Endothelial cell of umbilical vein (primary cell): ENCODE measurements around the gene DPEP3. TPM values are rescaled to one million over a fixed set of nuclear protein-coding genes. Genes with fewer than 3 reads are reported as not detected.

ENCODE experiments used
- BruUV-seq: library from RNA; stranded (reverse); fragments of 400-500 nt; replicated peaks from 2 replicates; lab custom pipeline; 2021; lab: Mats Ljungman, UMichigan
- CTCF ChIA-PET: fragments of 300-600, 350-600 bp; sonication (Branson Sonifier 250); formaldehyde crosslinking; loops from one replicate; lab custom pipeline; 2021; ENCODE audit warnings: antibody characterized with exemption, inconsistent platforms; lab: Charles Lee
- POLR2A ChIA-PET: fragments of 300-600, 350-600 bp; sonication (Branson Sonifier 250); formaldehyde crosslinking; loops from one replicate; lab custom pipeline; 2021; ENCODE audit warnings: antibody characterized with exemption, inconsistent platforms; lab: Charles Lee
- DNase-seq: peaks from one replicate; pipeline ENCODE4 v3.0.0-alpha.2; 2011; ENCODE audit warnings: low read depth, low spot score
- FAIRE-seq: peaks from 2 replicates; lab custom pipeline; 2011; peaks lifted over from hg19 to GRCh38; lab: Jason Lieb, UNC
- H2AFZ ChIP-seq: 2 replicates; pipeline ENCODE4 v1.6.0; 2012; ENCODE audit warnings: low read depth, low read length, control low read depth, inconsistent platforms
- H3K27ac ChIP-seq: 2 replicates; pipeline ENCODE4 v1.5.1; 2011; ENCODE audit warnings: low read depth, mild to moderate bottlenecking, control low read depth, low read length, moderate library complexity; ENCODE audit not compliant: insufficient read depth
- H3K27me3 ChIP-seq, 2 experiments: 2 replicates each; pipeline versions ENCODE4 v1.6.0 to v1.6.1; 2011; ENCODE audit warnings: low read length in 2 of 2, mixed read lengths in 1 of 2; ENCODE audit not compliant: control insufficient read depth in 2 of 2, insufficient read depth in 2 of 2
- H3K36me3 ChIP-seq, 2 experiments: 2 replicates in 1 of 2; 3 replicates in 1 of 2; pipeline ENCODE4 v1.5.1; 2011; ENCODE audit warnings: low read length in 2 of 2, mild to moderate bottlenecking in 1 of 2, moderate library complexity in 1 of 2; ENCODE audit not compliant: control insufficient read depth in 2 of 2, insufficient read depth in 2 of 2; ENCODE audit errors: extremely low read depth in 1 of 2
- H3K4me1 ChIP-seq: 3 replicates; pipeline ENCODE4 v1.5.1; 2011; ENCODE audit warnings: mild to moderate bottlenecking, low read length; ENCODE audit not compliant: control insufficient read depth, insufficient read depth; ENCODE audit errors: extremely low read depth
- H3K4me2 ChIP-seq: 2 replicates; pipeline ENCODE4 v1.6.1; 2011; ENCODE audit warnings: low read length, control low read depth, mixed read lengths; ENCODE audit not compliant: insufficient read depth
- H3K4me3 ChIP-seq, 3 experiments: fragments of 200-600 bp in 1 of 3; sonication (generic), shearing (Covaris generic) in 1 of 3; replicated peaks in 1 of 3; 2 replicates each; pipeline ENCODE4 v1.5.1; 2011 to 2016; ENCODE audit warnings: control low read depth in 3 of 3, low read length in 3 of 3, mild to moderate bottlenecking in 2 of 3, inconsistent platforms in 1 of 3, low read depth in 1 of 3, moderate library complexity in 1 of 3; ENCODE audit not compliant: insufficient read depth in 1 of 3
- H3K79me2 ChIP-seq: 2 replicates; pipeline ENCODE4 v1.6.0; 2012; ENCODE audit warnings: low read length, inconsistent platforms; ENCODE audit not compliant: control insufficient read depth, insufficient read depth
- H3K9ac ChIP-seq: replicated peaks from 2 replicates; pipeline ENCODE3; 2011; ENCODE audit warnings: low read length, control low read depth; ENCODE audit not compliant: insufficient read depth; ENCODE audit errors: extremely low read depth
- H3K9me1 ChIP-seq: replicated peaks from 3 replicates; pipeline ENCODE4 v1.6.0; 2011; ENCODE audit warnings: mild to moderate bottlenecking, low read length; ENCODE audit not compliant: control insufficient read depth, insufficient read depth; ENCODE audit errors: extremely low read depth
- H3K9me3 ChIP-seq: replicated peaks from 2 replicates; pipeline ENCODE4 v1.5.1; 2012; ENCODE audit warnings: low read length, inconsistent platforms; ENCODE audit not compliant: control insufficient read depth, insufficient read depth
- H4K20me1 ChIP-seq: replicated peaks from 2 replicates; pipeline ENCODE3; 2011; ENCODE audit warnings: mild to moderate bottlenecking, low read length; ENCODE audit not compliant: control insufficient read depth, insufficient read depth; ENCODE audit errors: extremely low read depth
- EZH2 ChIP-seq: IDR thresholded peaks from 2 replicates; pipeline ENCODE4 v1.6.1; 2012; ENCODE audit warnings: borderline replicate concordance, low read depth, mild to moderate bottlenecking, moderate library complexity, low read length, inconsistent platforms; ENCODE audit not compliant: severe bottlenecking
- FOS ChIP-seq: IDR thresholded peaks from 2 replicates; pipeline ENCODE4 v1.6.1; 2011; ENCODE audit warnings: mild to moderate bottlenecking, low read length, moderate library complexity, borderline replicate concordance; ENCODE audit not compliant: insufficient read depth
- GATA2 ChIP-seq: IDR thresholded peaks from 2 replicates; pipeline ENCODE4 v1.7.0; 2011; ENCODE audit warnings: low read depth, mild to moderate bottlenecking, moderate library complexity, mixed read lengths, low read length; ENCODE audit not compliant: insufficient read length, insufficient read depth
- JUN ChIP-seq: IDR thresholded peaks from 2 replicates; pipeline ENCODE4 v1.6.1; 2011; ENCODE audit warnings: borderline replicate concordance, low read depth; ENCODE audit not compliant: insufficient read length, insufficient read depth
- MYC ChIP-seq: IDR thresholded peaks from one replicate; pipeline ENCODE4 v1.6.1; 2011; ENCODE audit warnings: mild to moderate bottlenecking, low read depth, low read length
- POLR2A ChIP-seq: IDR thresholded peaks from 2 replicates; pipeline ENCODE4 v1.6.1; 2012; ENCODE audit warnings: low read depth, mild to moderate bottlenecking, control low read depth, low read length
- POLR2AphosphoS5 ChIP-seq: IDR thresholded peaks from 2 replicates; pipeline ENCODE4 v1.6.1; 2012; ENCODE audit warnings: low read depth, mild to moderate bottlenecking, control low read depth, low read length, moderate library complexity; ENCODE audit not compliant: insufficient read depth
- dilution Hi-C: fragments of 300-500 bp; cut with MboI; formaldehyde crosslinking; loops from one replicate; pipeline ENCODE4 v1.15.0; 2019; ENCODE audit warnings: low sequenced_read_pairs; ENCODE audit not compliant: extremely low pct_ligation_motif_present
- intact Hi-C: fragments of 100-400 bp; cut with micrococcal nuclease; formaldehyde crosslinking; loops from one replicate; pipeline ENCODE4 v1.10.0; 2022
- polyA plus RNA-seq, 4 experiments: library from polyadenylated mRNA; depleted of rRNA in 3 of 4; stranded (reverse) in 3 of 4; unstranded in 1 of 4; fragments of >200 nt; gene quantifications; 2 replicates each; pipeline versions ENCODE4 v1.2.1 to v1.2.3, GENCODE V29; 2011 to 2012; ENCODE audit warnings: missing spikeins in 1 of 4
- total RNA-seq: library from RNA; stranded (reverse); gene quantifications from 2 replicates; pipeline ENCODE4 v1.2.3, GENCODE V29; 2021
- TF ChIP-seq, protein P1 (sequence below), 2 donors: IDR thresholded peaks; 1 replicate in 1 of 2; 2 replicates in 1 of 2; pipeline ENCODE4 v1.5.1; 2011; ENCODE audit warnings: low read length in 2 of 2, mild to moderate bottlenecking in 2 of 2, moderate library complexity in 2 of 2, control low read depth in 1 of 2, inconsistent platforms in 1 of 2, low read depth in 1 of 2; ENCODE audit not compliant: insufficient read depth in 1 of 2; ENCODE audit errors: extremely low read depth in 1 of 2
- TF ChIP-seq, protein P2 (sequence below): IDR thresholded peaks from 2 replicates; pipeline ENCODE4 v1.6.1; 2011; ENCODE audit not compliant: insufficient read depth, insufficient read length

Gene DPEP3
- total and polyA plus RNA-seq, 2 donors (not counting 3 experiments of a cell fraction or from before 2014, with no cell fraction given): 0.06 TPM; not detected in 1

DNA sequence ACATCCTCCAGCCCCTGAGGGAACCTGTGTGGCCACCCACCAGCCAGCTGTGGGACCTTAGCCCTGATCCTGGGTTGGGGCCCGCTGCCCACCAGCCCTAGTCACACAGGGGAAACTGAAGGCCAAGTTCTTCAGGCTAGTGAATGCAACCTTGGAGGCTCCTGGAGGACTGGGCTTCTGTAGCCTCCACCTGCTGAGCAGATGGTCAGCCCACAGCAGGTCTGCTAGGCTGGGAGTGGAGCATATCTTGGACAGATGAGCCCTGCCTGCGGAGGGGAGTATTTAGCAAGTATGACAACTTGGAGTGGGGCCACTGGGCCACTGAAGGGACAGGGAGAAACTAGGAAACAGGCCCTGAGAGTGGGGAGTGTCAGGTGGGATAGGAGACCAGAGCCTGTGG is 4.1 kb downstream of the DPEP3 start:
- Histone ChIP-seq H3K36me3 (no peaks in the 10 kb centered on the region), H3K27me3 (peaks cover 0 to 3% of the 10 kb centered on the region in 2 experiments), H4K20me1 (no peaks in the 10 kb centered on the region), H3K27ac (no peak overlapping the region), H3K4me3 (no peak overlapping the region), H2AFZ (no peak overlapping the region), H3K79me2 (no peaks in the 10 kb centered on the region), H3K9me1 (no peaks in the 10 kb centered on the region), H3K4me1 (no peaks in the 10 kb centered on the region), H3K4me2 (no peak overlapping the region), H3K9me3 (no peaks in the 10 kb centered on the region), H3K9ac (no peak overlapping the region)
- TF ChIP-seq, protein P1, sequence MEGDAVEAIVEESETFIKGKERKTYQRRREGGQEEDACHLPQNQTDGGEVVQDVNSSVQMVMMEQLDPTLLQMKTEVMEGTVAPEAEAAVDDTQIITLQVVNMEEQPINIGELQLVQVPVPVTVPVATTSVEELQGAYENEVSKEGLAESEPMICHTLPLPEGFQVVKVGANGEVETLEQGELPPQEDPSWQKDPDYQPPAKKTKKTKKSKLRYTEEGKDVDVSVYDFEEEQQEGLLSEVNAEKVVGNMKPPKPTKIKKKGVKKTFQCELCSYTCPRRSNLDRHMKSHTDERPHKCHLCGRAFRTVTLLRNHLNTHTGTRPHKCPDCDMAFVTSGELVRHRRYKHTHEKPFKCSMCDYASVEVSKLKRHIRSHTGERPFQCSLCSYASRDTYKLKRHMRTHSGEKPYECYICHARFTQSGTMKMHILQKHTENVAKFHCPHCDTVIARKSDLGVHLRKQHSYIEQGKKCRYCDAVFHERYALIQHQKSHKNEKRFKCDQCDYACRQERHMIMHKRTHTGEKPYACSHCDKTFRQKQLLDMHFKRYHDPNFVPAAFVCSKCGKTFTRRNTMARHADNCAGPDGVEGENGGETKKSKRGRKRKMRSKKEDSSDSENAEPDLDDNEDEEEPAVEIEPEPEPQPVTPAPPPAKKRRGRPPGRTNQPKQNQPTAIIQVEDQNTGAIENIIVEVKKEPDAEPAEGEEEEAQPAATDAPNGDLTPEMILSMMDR (IDR thresholded peaks at IDR 0.05; ENCODE audit: extremely low read depth in 1 of 2, insufficient read depth in 1 of 2, low read depth in 1 of 2, low read length in 2 of 2): no peak
- TF ChIP-seq MYC: no peak
- no peak for TF ChIP-seq JUN
- TF ChIP-seq POLR2A: no peak
- TF ChIP-seq, protein P2, sequence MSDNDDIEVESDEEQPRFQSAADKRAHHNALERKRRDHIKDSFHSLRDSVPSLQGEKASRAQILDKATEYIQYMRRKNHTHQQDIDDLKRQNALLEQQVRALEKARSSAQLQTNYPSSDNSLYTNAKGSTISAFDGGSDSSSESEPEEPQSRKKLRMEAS: no peak
- TF ChIP-seq GATA2: no peak
- no peak for TF ChIP-seq EZH2
- TF ChIP-seq FOS: no peak
- TF ChIP-seq POLR2AphosphoS5: no peak
- ChIA-PET POLR2A (no interaction called here), CTCF (interaction anchor here (1.6 kb wide), 1 partner anchor 65 kb away, joined by 4 read pairs; no protein-coding TSS in a partner anchor)
- FAIRE-seq (no peak), DNase-seq (no peak)
- dilution Hi-C loops (no loop called here), intact Hi-C loops (no loop called here)
- no TSS peak for BruUV-seq
